ENCODE measurements around the gene PHRF1. TPM values are rescaled to one million over a fixed set of nuclear protein-coding genes. Genes with fewer than 3 reads are reported as not detected.

The PHRF1 gene
- total RNA-seq, 1 donor from 2014 or later, result 54.8 TPM

DNA sequence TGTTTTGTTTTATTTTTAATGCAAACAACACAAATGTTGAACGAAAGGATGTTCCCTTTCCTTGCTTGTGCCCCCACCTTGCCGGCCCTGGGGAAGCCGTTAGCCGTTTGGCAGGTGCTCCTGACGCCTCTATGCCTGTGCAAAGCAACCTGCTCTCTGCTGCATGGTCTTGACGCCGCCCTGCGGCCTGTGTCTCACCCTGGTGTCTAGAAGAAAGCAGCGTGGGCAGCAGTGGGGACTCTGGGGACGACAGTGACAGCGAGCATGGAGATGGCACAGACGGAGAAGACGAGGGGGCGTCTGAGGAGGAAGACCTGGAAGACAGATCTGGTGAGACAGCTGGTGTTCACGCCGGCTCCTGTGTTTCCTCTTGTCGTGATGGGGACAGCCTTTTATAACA lies 5.5 kb downstream of the PHRF1 start:
- intact Hi-C loops (cut with micrococcal nuclease), result no loop called here
- Mint-ChIP-seq H3K27ac (no peak overlapping the region), H3K36me3 (ENCODE audit: low read depth) (peaks cover 27% of the 10 kb centered on the region)

DNA sequence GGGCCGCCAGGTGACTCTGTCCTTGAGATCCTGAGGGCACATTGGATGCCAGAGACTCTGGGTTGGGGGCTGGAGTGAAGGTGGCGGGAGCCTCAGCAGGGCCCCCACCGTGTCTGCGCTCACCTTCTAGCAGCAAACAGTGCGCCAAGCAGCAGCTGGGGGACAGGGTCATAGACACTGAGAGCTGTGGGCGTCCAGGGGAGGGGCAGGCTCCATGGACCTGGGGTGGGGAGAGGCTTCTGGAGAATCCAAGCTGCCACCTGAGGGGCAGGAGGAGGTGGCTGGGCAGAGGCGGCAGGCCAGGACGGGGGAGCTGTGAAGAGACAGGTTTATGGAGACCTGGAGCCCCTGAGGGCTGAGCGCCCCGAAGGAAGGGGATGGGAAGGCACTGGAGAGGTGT lies 8.0 kb downstream of the PHRF1 start:
- no peaks in the 10 kb centered on the region for H3K9me3 Mint-ChIP-seq
- peaks cover 38% of the 10 kb centered on the region for H3K36me3 Mint-ChIP-seq (ENCODE audit: low read depth)
- intact Hi-C loops (cut with micrococcal nuclease), result no loop called here
- no peaks in the 10 kb centered on the region for H3K27me3 Mint-ChIP-seq
- H3K4me3 Mint-ChIP-seq, result no peak overlapping the region
- no peak for DNase-seq
- peaks cover 31% of the 10 kb centered on the region for H3K4me1 Mint-ChIP-seq
- H3K27ac Mint-ChIP-seq, result no peak overlapping the region

More for the DNA sequence above, 5.5 kb downstream of the PHRF1 start:
- no peak for DNase-seq
- Mint-ChIP-seq H3K27me3 (no peaks in the 10 kb centered on the region), H3K4me3 (no peak overlapping the region), H3K4me1 (peaks cover 29% of the 10 kb centered on the region), H3K9me3 (no peaks in the 10 kb centered on the region)

GRCh38 chr11:586376-587316 lies 10.4 kb downstream of the PHRF1 start:
- H3K27ac Mint-ChIP-seq, result peak overlapping the region; percentile 97
- H3K4me1 Mint-ChIP-seq, result peaks cover 26% of the 10 kb centered on the region
- intact Hi-C loops (cut with micrococcal nuclease), result no loop called here
- no peak for DNase-seq
- no peaks in the 10 kb centered on the region for H3K9me3 Mint-ChIP-seq
- H3K36me3 Mint-ChIP-seq (ENCODE audit: low read depth), result peaks cover 51% of the 10 kb centered on the region
- no peak overlapping the region for H3K4me3 Mint-ChIP-seq
- no peaks in the 10 kb centered on the region for H3K27me3 Mint-ChIP-seq

GRCh38 chr11:587546-587945 lies 11.3 kb downstream of the PHRF1 start:
- H3K27me3 Mint-ChIP-seq, result no peaks in the 10 kb centered on the region
- no peaks in the 10 kb centered on the region for H3K9me3 Mint-ChIP-seq
- peak; percentile 72 for DNase-seq
- H3K36me3 Mint-ChIP-seq (ENCODE audit: low read depth), result peaks cover 53% of the 10 kb centered on the region
- intact Hi-C loops (cut with micrococcal nuclease), result no loop called here
- peak overlapping the region; percentile 97 for H3K27ac Mint-ChIP-seq
- peak overlapping the region; percentile 81 for H3K4me3 Mint-ChIP-seq
- H3K4me1 Mint-ChIP-seq, result peaks cover 26% of the 10 kb centered on the region

- H3K27ac Mint-ChIP-seq, result peak overlapping the region; percentile 97
- no peaks in the 10 kb centered on the region for H3K27me3 Mint-ChIP-seq
- no peaks in the 10 kb centered on the region for H3K9me3 Mint-ChIP-seq
- peaks cover 52% of the 10 kb centered on the region for H3K36me3 Mint-ChIP-seq (ENCODE audit: low read depth)
- DNase-seq, result peak; percentile 88
- peak overlapping the region; percentile 81 for H3K4me3 Mint-ChIP-seq
- H3K4me1 Mint-ChIP-seq, result peaks cover 26% of the 10 kb centered on the region
- intact Hi-C loops (cut with micrococcal nuclease), result loop anchor here (1.0 kb wide), 1 partner anchor 12 kb away; the partner anchor contains the start of gene PHRF1
These were observed 11.7 kb downstream of the PHRF1 start for GRCh38 chr11:587978-588380.

- Mint-ChIP-seq H3K36me3 (ENCODE audit: low read depth) (peaks cover 60% of the 10 kb centered on the region), H3K27me3 (no peaks in the 10 kb centered on the region), H3K27ac (no peak overlapping the region), H3K4me1 (peaks cover 28% of the 10 kb centered on the region), H3K4me3 (no peak overlapping the region), H3K9me3 (no peaks in the 10 kb centered on the region)
- DNase-seq, result no peak
- intact Hi-C loops (cut with micrococcal nuclease), result no loop called here
These were observed 13.5 kb downstream of the PHRF1 start for GRCh38 chr11:589798-590197.

- H3K27me3 Mint-ChIP-seq, result no peaks in the 10 kb centered on the region
- peaks cover 29% of the 10 kb centered on the region for H3K4me1 Mint-ChIP-seq
- H3K27ac Mint-ChIP-seq, result peak overlapping the region; percentile 15
- peaks cover 69% of the 10 kb centered on the region for H3K36me3 Mint-ChIP-seq (ENCODE audit: low read depth)
- no peaks in the 10 kb centered on the region for H3K9me3 Mint-ChIP-seq
- no peak overlapping the region for H3K4me3 Mint-ChIP-seq
- DNase-seq, result no peak
- intact Hi-C loops (cut with micrococcal nuclease), result no loop called here
These were observed 14.7 kb downstream of the PHRF1 start for GRCh38 chr11:590997-591396.

DNA sequence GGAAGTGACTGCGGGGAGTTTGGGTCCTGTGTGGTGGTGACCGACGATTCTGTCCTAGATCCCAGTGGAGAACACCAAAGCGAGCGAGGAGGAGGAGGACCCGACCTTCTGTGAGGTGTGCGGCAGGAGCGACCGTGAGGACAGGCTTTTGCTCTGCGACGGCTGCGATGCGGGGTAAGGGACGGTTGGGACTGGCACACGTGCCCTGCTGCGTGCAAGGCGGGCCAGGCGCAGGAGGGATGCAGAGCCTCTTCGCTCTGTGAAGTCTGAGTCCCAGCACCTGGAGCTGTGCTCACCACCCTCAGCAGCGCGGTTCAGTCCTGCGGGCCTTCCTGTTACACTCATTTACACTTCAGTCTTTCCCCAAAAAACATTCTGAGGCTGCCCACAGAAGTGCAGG lies 16.2 kb downstream of the PHRF1 start:
- Mint-ChIP-seq H3K36me3 (ENCODE audit: low read depth) (peaks cover 72% of the 10 kb centered on the region), H3K4me3 (no peak overlapping the region), H3K27me3 (no peaks in the 10 kb centered on the region), H3K27ac (no peak overlapping the region), H3K4me1 (peaks cover 27% of the 10 kb centered on the region), H3K9me3 (no peaks in the 10 kb centered on the region)
- intact Hi-C loops (cut with micrococcal nuclease), result no loop called here
- no peak for DNase-seq

DNA sequence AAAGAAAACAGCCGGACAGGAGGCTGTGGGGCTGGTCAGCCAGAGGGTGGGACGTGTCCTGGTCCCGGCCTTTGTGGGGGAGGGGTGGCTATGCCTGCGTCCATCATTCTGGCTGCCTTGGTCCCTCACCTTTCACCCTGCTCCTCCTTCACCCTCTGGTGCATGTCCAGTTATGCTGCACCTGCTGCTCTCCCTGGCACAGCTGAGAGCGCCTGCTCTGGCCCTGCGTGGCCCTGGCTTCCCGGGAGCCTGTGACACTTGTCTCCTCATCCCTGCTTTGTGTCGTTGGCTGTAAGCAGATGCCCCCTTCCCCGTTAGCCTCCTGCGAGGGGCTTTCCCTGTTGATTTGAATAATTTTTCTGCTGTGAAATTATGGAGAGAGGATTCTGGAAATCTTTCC lies 16.6 kb downstream of the PHRF1 start:
- H3K4me3 Mint-ChIP-seq, result no peak overlapping the region
- intact Hi-C loops (cut with micrococcal nuclease), result no loop called here
- peaks cover 23% of the 10 kb centered on the region for H3K4me1 Mint-ChIP-seq
- no peaks in the 10 kb centered on the region for H3K9me3 Mint-ChIP-seq
- H3K27me3 Mint-ChIP-seq, result no peaks in the 10 kb centered on the region
- DNase-seq, result no peak
- peaks cover 70% of the 10 kb centered on the region for H3K36me3 Mint-ChIP-seq (ENCODE audit: low read depth)
- H3K27ac Mint-ChIP-seq, result no peak overlapping the region

- DNase-seq, result no peak
- Mint-ChIP-seq H3K4me1 (peaks cover 19% of the 10 kb centered on the region), H3K4me3 (no peak overlapping the region), H3K9me3 (no peaks in the 10 kb centered on the region), H3K36me3 (ENCODE audit: low read depth) (peaks cover 68% of the 10 kb centered on the region), H3K27ac (no peak overlapping the region), H3K27me3 (no peaks in the 10 kb centered on the region)
- intact Hi-C loops (cut with micrococcal nuclease), result no loop called here
These were observed 17.1 kb downstream of the PHRF1 start for GRCh38 chr11:593347-593746.

DNA sequence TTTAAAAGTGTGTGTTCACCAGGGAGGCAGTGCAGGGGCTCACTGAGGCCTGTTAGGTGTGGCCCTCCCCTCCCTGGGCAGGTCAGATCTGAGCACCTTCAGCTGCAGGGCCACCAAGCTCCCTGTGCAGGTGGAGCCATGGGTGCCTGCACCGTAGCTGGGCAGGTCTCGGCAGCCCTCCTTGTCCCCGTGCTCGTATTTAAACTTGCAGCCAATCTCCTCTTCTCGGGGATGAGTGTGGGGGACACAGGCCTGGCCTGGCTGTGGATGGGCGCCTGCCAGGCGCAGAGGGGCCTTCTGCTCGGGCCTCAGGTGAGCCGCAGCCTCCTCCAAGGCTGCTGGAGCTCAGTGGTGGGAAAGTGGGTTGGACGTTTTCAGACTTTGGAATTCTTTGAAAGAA lies 19.1 kb downstream of the PHRF1 start:
- intact Hi-C loops (cut with micrococcal nuclease), result no loop called here
- Mint-ChIP-seq H3K36me3 (ENCODE audit: low read depth) (peaks cover 64% of the 10 kb centered on the region), H3K27ac (no peak overlapping the region), H3K27me3 (no peaks in the 10 kb centered on the region), H3K9me3 (no peaks in the 10 kb centered on the region), H3K4me1 (peaks cover 12% of the 10 kb centered on the region), H3K4me3 (no peak overlapping the region)
- DNase-seq, result no peak

DNA sequence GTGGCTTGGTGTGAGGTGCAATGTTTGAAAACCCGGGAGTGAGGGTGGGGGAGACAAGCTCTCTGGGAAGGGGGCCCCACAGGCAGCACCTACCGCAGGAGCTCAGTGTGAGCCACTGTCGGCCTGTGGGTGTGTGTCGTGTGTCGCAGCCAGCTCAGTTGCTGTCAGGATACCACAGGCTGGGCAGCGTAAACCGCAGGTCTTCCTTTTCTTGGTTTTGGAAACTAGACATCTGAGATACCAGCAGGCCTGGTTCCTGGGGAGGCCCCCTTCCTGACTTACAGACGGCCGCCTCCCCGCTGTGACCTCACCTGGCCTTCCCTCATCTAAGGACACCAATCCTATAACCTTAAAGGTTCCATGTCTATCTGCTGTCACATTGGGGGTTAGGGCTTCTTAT lies 20.1 kb downstream of the PHRF1 start:
- intact Hi-C loops (cut with micrococcal nuclease), result no loop called here
- no peak for DNase-seq
- H3K27ac Mint-ChIP-seq, result peak overlapping the region; percentile 11
- peaks cover 60% of the 10 kb centered on the region for H3K36me3 Mint-ChIP-seq (ENCODE audit: low read depth)
- H3K4me3 Mint-ChIP-seq, result no peak overlapping the region
- no peaks in the 10 kb centered on the region for H3K9me3 Mint-ChIP-seq
- peaks cover 12% of the 10 kb centered on the region for H3K4me1 Mint-ChIP-seq
- H3K27me3 Mint-ChIP-seq, result no peaks in the 10 kb centered on the region

- Mint-ChIP-seq H3K27ac (peak overlapping the region; percentile 43), H3K27me3 (no peaks in the 10 kb centered on the region), H3K4me1 (peaks cover 12% of the 10 kb centered on the region), H3K36me3 (ENCODE audit: low read depth) (peaks cover 62% of the 10 kb centered on the region), H3K9me3 (no peaks in the 10 kb centered on the region), H3K4me3 (no peak overlapping the region)
- intact Hi-C loops (cut with micrococcal nuclease), result no loop called here
- no peak for DNase-seq
These were observed 21.0 kb downstream of the PHRF1 start for GRCh38 chr11:597166-597725.

DNA sequence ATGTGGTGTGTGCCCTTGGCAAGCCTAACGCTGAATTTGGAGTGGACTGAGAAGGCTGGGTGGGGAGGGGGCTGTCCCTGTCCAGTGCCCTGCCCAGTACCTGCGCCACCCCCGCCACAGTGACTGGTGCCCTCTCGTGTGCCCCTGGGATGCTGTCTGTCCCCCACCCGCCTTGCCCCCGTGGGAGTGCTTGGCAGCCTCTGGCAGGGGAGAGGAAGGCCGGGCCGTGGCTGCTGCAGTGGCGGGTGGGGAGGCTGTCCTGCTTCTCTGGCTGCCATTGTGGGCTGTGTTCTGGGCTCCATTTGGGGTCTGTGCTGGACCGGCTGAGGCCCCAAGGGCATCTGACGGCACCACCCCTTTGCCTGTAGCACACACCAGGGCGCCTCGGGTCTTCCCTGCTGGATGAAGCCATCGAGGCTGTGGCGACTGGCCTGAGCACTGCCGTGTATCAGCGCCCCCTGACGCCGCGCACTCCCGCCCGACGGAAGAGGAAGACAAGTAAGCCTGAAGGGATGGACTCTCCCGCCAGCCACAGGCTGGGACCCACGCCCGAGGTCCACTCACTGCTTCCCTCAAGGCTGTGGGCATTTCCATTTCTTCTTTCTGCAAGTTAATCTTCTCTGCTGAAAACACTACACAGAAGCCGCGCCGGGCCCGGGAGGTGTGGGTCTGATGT lies 21.9 kb downstream of the PHRF1 start:
- H3K4me1 Mint-ChIP-seq, result peaks cover 12% of the 10 kb centered on the region
- intact Hi-C loops (cut with micrococcal nuclease), result no loop called here

More for the DNA sequence above, 21.9 kb downstream of the PHRF1 start:
- H3K27ac Mint-ChIP-seq, result no peak overlapping the region
- DNase-seq, result no peak
- no peak overlapping the region for H3K4me3 Mint-ChIP-seq
- no peaks in the 10 kb centered on the region for H3K27me3 Mint-ChIP-seq
- peaks cover 57% of the 10 kb centered on the region for H3K36me3 Mint-ChIP-seq (ENCODE audit: low read depth)
- H3K9me3 Mint-ChIP-seq, result no peaks in the 10 kb centered on the region

Data from activated CD4-positive, alpha-beta T cell treated with anti-CD3 and anti-CD28 coated beads, Interleukin-2, amount 10 ng/mL, durations not matched to agents 24 days and 14 days (primary cell).